Hepatocyte (in vitro differentiated cells): ENCODE results near the gene FASTK.
"Not testable (repeated sequence)": the region's sequence is repeated elsewhere in the genome, so short reads cannot be mapped to it uniquely, and the experiment has no call there.

Experiments
- EZH2 ChIP-seq: fragments of 200-600 bp; sonication (generic); IDR thresholded peaks from 2 replicates; pipeline ENCODE4 v1.6.1; 2016; ENCODE audit warnings: antibody characterized with exemption, mild to moderate bottlenecking, borderline replicate concordance
- EZH2phosphoT487 ChIP-seq: fragments of 200-600 bp; sonication (generic); IDR thresholded peaks from one replicate; pipeline ENCODE4 v1.6.1; 2018; ENCODE audit warnings: antibody characterized with exemption, mild to moderate bottlenecking, low read depth, moderate library complexity; ENCODE audit not compliant: unreplicated experiment, severe bottlenecking
- TF ChIP-seq, protein P1 (sequence below): fragments of 200-600 bp; sonication (generic); IDR thresholded peaks from 2 replicates; pipeline ENCODE4 v1.5.1; 2016; ENCODE audit warnings: antibody characterized with exemption, mild to moderate bottlenecking; ENCODE audit not compliant: poor library complexity

DNA sequence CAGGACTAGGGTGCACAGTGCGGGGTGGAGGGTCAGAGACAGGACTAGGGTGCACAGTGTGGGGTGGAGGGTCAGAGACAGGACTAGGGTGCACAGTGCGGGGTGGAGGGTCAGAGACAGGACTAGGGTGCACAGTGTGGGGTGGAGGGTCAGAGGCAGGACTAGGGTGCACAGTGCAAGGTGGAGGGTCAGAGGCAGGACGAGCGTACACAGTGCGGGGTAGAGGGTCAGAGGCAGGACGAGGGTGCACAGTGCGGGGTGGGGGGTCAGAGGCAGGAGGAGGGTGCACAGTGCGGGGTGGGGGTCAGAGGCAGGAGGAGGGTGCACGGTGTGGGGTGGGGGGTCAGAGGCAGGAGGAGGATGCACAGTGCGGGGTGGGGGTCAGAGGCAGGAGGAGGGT lies 37.2 kb downstream of the FASTK start:
- TF ChIP-seq, protein P1, sequence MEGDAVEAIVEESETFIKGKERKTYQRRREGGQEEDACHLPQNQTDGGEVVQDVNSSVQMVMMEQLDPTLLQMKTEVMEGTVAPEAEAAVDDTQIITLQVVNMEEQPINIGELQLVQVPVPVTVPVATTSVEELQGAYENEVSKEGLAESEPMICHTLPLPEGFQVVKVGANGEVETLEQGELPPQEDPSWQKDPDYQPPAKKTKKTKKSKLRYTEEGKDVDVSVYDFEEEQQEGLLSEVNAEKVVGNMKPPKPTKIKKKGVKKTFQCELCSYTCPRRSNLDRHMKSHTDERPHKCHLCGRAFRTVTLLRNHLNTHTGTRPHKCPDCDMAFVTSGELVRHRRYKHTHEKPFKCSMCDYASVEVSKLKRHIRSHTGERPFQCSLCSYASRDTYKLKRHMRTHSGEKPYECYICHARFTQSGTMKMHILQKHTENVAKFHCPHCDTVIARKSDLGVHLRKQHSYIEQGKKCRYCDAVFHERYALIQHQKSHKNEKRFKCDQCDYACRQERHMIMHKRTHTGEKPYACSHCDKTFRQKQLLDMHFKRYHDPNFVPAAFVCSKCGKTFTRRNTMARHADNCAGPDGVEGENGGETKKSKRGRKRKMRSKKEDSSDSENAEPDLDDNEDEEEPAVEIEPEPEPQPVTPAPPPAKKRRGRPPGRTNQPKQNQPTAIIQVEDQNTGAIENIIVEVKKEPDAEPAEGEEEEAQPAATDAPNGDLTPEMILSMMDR: not testable (repeated sequence)
- TF ChIP-seq EZH2, EZH2phosphoT487: not testable (repeated sequence)
